ENCODE measurements around the gene IPO13. TPM values are rescaled to one million over a fixed set of nuclear protein-coding genes. Genes with fewer than 3 reads are reported as not detected.
A peak's percentile ranks its signal among the peaks of the same experiment; 100 is the strongest.

Gene IPO13
- total RNA-seq, 8 experiments from 2014 or later, result 21.1 to 30.4 (median 26.7) TPM

GRCh38 chr1:43958351-43959255 is 11.9 kb downstream of the IPO13 start:
- Histone ChIP-seq H3K27ac (peak overlapping the region in 1 of 2 donors; percentile 23), H3K4me1 (replicated peaks in 1 of 2) (peaks cover 9 to 15% of the 10 kb centered on the region in 2 donors), H3K4me3 (no peak overlapping the region)
- ATAC-seq (replicated peaks in 6 of 8), result peak in 3 of 8 experiments; percentile 49 to 83 (median 62)
- in situ Hi-C loops (cut with MboI; ENCODE audit: low pct_unique_long_range_greater_than_20kb in 2 of 9, low sequenced_read_pairs in 9 of 9, unreplicated experiment in 9 of 9), result no loop called here
- 75 to 100% (median 92%) methylated on average over 1 to 7 of the region's 9 CpGs; no CpG with 5 or more reads in 1 of the 10 experiments for WGBS, 10 experiments

GRCh38 chr1:43960798-43961197 is 14.0 kb downstream of the IPO13 start:
- WGBS, 10 experiments, result 83 to 100% (median 88%) methylated on average over 1 to 5 of the region's 8 CpGs; no CpG with 5 or more reads in 7 of the 10 experiments
- in situ Hi-C loops (cut with MboI; ENCODE audit: low pct_unique_long_range_greater_than_20kb in 2 of 9, low sequenced_read_pairs in 9 of 9, unreplicated experiment in 9 of 9), result no loop called here
- H3K27ac ChIP-seq, result no peak overlapping the region

GRCh38 chr1:43961692-43962091 is 14.9 kb downstream of the IPO13 start:
- in situ Hi-C loops (cut with MboI; ENCODE audit: low pct_unique_long_range_greater_than_20kb in 2 of 9, low sequenced_read_pairs in 9 of 9, unreplicated experiment in 9 of 9), result no loop called here
- WGBS, 10 experiments, result 60 to 100% (median 95%) methylated on average over 1 to 3 of the region's 3 CpGs; no CpG with 5 or more reads in 3 of the 10 experiments
- H3K27ac ChIP-seq, result no peak overlapping the region
- no peak overlapping the region for H3K4me3 ChIP-seq
- H3K4me1 ChIP-seq (replicated peaks in 1 of 2), result peaks cover 0 to 2% of the 10 kb centered on the region in 2 donors
- no peak for ATAC-seq (replicated peaks in 6 of 8)

More at GRCh38 chr1:43960798-43961197, 14.0 kb downstream of the IPO13 start:
- H3K4me3 ChIP-seq, result no peak overlapping the region
- peaks cover 0 to 2% of the 10 kb centered on the region in 2 donors for H3K4me1 ChIP-seq (replicated peaks in 1 of 2)
- no peak for ATAC-seq (replicated peaks in 6 of 8)

- Histone ChIP-seq H3K4me1 (replicated peaks in 1 of 2) (peaks cover 0 to 2% of the 10 kb centered on the region in 2 donors), H3K27ac (no peak overlapping the region), H3K4me3 (no peak overlapping the region)
- ATAC-seq (replicated peaks in 6 of 8), result no peak
- 42 to 92% (median 82%) methylated on average over 1 to 2 of the region's 2 CpGs; no CpG with 5 or more reads in 2 of the 10 experiments for WGBS, 10 experiments
- in situ Hi-C loops (cut with MboI; ENCODE audit: low pct_unique_long_range_greater_than_20kb in 2 of 9, low sequenced_read_pairs in 9 of 9, unreplicated experiment in 9 of 9), result no loop called here
These were observed 15.6 kb downstream of the IPO13 start for GRCh38 chr1:43962324-43962723.

- in situ Hi-C loops (cut with MboI; ENCODE audit: low pct_unique_long_range_greater_than_20kb in 2 of 9, low sequenced_read_pairs in 9 of 9, unreplicated experiment in 9 of 9), result no loop called here
- ATAC-seq (replicated peaks in 6 of 8), result no peak
These were observed 16.3 kb downstream of the IPO13 start for GRCh38 chr1:43963006-43963405.

GRCh38 chr1:43963890-43964289 is 17.1 kb downstream of the IPO13 start:
- Histone ChIP-seq H3K27ac (no peak overlapping the region), H3K4me1 (replicated peaks in 1 of 2) (no peaks in the 10 kb centered on the region), H3K4me3 (no peak overlapping the region)
- ATAC-seq (replicated peaks in 6 of 8), result no peak
- in situ Hi-C loops (cut with MboI; ENCODE audit: low pct_unique_long_range_greater_than_20kb in 2 of 9, low sequenced_read_pairs in 9 of 9, unreplicated experiment in 9 of 9), result no loop called here
- 79 to 100% (median 93%) methylated on average over 1 to 5 of the region's 5 CpGs; no CpG with 5 or more reads in 1 of the 10 experiments for WGBS, 10 experiments

More at GRCh38 chr1:43963006-43963405, 16.3 kb downstream of the IPO13 start:
- WGBS, 10 experiments, result 73 to 100% (median 90%) methylated on average over 2 to 3 of the region's 3 CpGs; no CpG with 5 or more reads in 5 of the 10 experiments
- Histone ChIP-seq H3K4me1 (replicated peaks in 1 of 2) (peaks cover 0 to 2% of the 10 kb centered on the region in 2 donors), H3K4me3 (no peak overlapping the region), H3K27ac (no peak overlapping the region)

GRCh38 chr1:43965316-43965715 is 18.6 kb downstream of the IPO13 start:
- in situ Hi-C loops (cut with MboI; ENCODE audit: low pct_unique_long_range_greater_than_20kb in 2 of 9, low sequenced_read_pairs in 9 of 9, unreplicated experiment in 9 of 9), result no loop called here
- WGBS, 10 experiments, result 70 to 100% (median 92%) methylated on average over 1 to 2 of the region's 3 CpGs; no CpG with 5 or more reads in 5 of the 10 experiments
- ATAC-seq (replicated peaks in 6 of 8), result no peak

GRCh38 chr1:43968348-43968948 is 21.7 kb downstream of the IPO13 start:
- ATAC-seq (replicated peaks in 6 of 8), result no peak
- no peak overlapping the region for H3K4me3 ChIP-seq
- WGBS, 10 experiments, result 72 to 100% (median 93%) methylated on average over 1 to 5 of the region's 6 CpGs; no CpG with 5 or more reads in 4 of the 10 experiments
- H3K4me1 ChIP-seq (replicated peaks in 1 of 2), result peaks cover 4 to 9% of the 10 kb centered on the region in 2 donors
- no peak overlapping the region for H3K27ac ChIP-seq
- in situ Hi-C loops (cut with MboI; ENCODE audit: low pct_unique_long_range_greater_than_20kb in 2 of 9, low sequenced_read_pairs in 9 of 9, unreplicated experiment in 9 of 9), result no loop called here

More at GRCh38 chr1:43965316-43965715, 18.6 kb downstream of the IPO13 start:
- Histone ChIP-seq H3K4me3 (no peak overlapping the region), H3K4me1 (replicated peaks in 1 of 2) (peaks cover 0 to 2% of the 10 kb centered on the region in 2 donors), H3K27ac (no peak overlapping the region)

- Histone ChIP-seq H3K27ac (no peak overlapping the region), H3K4me1 (replicated peaks in 1 of 2) (peaks cover 8 to 12% of the 10 kb centered on the region in 2 donors), H3K4me3 (peak overlapping the region; percentile 16 to 91 (median 70))
- 33 to 100% (median 58%) methylated on average over 1 to 7 of the region's 7 CpGs; no CpG with 5 or more reads in 4 of the 10 experiments for WGBS, 10 experiments
- in situ Hi-C loops (cut with MboI; ENCODE audit: low pct_unique_long_range_greater_than_20kb in 2 of 9, low sequenced_read_pairs in 9 of 9, unreplicated experiment in 9 of 9), result no loop called here
- no peak for ATAC-seq (replicated peaks in 6 of 8)
These were observed 22.6 kb downstream of the IPO13 start for GRCh38 chr1:43969416-43969745.

- in situ Hi-C loops (cut with MboI; ENCODE audit: low pct_unique_long_range_greater_than_20kb in 2 of 9, low sequenced_read_pairs in 9 of 9, unreplicated experiment in 9 of 9), result no loop called here
- Histone ChIP-seq H3K4me3 (peak within 1 kb of the TSS; percentile 70 to 91 (median 82)), H3K4me1 (replicated peaks in 1 of 2) (peaks cover 8 to 12% of the 10 kb centered on the region in 2 donors), H3K27ac (peak within 1 kb of the TSS; percentile 51 to 82)
- WGBS, 10 experiments, result 0 to 1% (median 0%) methylated on average over 2 to 27 of the region's 47 CpGs; no CpG with 5 or more reads in 5 of the 10 experiments
- peak; percentile 80 to 92 (median 90) for ATAC-seq (replicated peaks in 6 of 8)
These were observed 23.2 kb downstream of the IPO13 start, which contains the start of gene DPH2 for GRCh38 chr1:43969746-43970466. Gene DPH2 (plus strand): TSS chr1:43970010. CDS start chr1:43970176, 166 bp downstream.

- 0 to 66% (median 26%) methylated on average over 2 to 4 of the region's 5 CpGs; no CpG with 5 or more reads in 5 of the 10 experiments for WGBS, 10 experiments
- H3K4me1 ChIP-seq (replicated peaks in 1 of 2), result peaks cover 8 to 12% of the 10 kb centered on the region in 2 donors
- ATAC-seq (replicated peaks in 6 of 8), result no peak
- peak overlapping the region; percentile 51 to 82 for H3K27ac ChIP-seq
- peak overlapping the region; percentile 70 to 91 (median 82) for H3K4me3 ChIP-seq
- in situ Hi-C loops (cut with MboI; ENCODE audit: low pct_unique_long_range_greater_than_20kb in 2 of 9, low sequenced_read_pairs in 9 of 9, unreplicated experiment in 9 of 9), result no loop called here
These were observed 23.8 kb downstream of the IPO13 start for GRCh38 chr1:43970502-43970901.

GRCh38 chr1:43970911-43971310 is 24.2 kb downstream of the IPO13 start:
- 80 to 92% (median 86%) methylated on average over 1 to 9 of the region's 9 CpGs; no CpG with 5 or more reads in 4 of the 10 experiments for WGBS, 10 experiments
- peak overlapping the region; percentile 70 to 91 (median 82) for H3K4me3 ChIP-seq
- H3K4me1 ChIP-seq (replicated peaks in 1 of 2), result peaks cover 11 to 15% of the 10 kb centered on the region in 2 donors
- no peak overlapping the region for H3K27ac ChIP-seq
- ATAC-seq (replicated peaks in 6 of 8), result no peak
- in situ Hi-C loops (cut with MboI; ENCODE audit: low pct_unique_long_range_greater_than_20kb in 2 of 9, low sequenced_read_pairs in 9 of 9, unreplicated experiment in 9 of 9), result no loop called here

Data from motor neuron (in vitro differentiated cells).